Stimulated activated CD8-positive, alpha-beta memory T cell treated with anti-CD3 and anti-CD28 coated beads, Interleukin-7, amount 100 ng/mL, for 1 hour (primary cell): ENCODE data around the gene AADACL2.
"Not testable (repeated sequence)": the region's sequence is repeated elsewhere in the genome, so short reads cannot be mapped to it uniquely, and the experiment has no call there.

Source experiments
- DNase-seq, 2 donors: peaks; one replicate each; pipeline ENCODE4 v3.0.0-alpha.2; 2020; ENCODE audit warnings: low read depth in 2 of 2

The AADACL2 gene, protein sequence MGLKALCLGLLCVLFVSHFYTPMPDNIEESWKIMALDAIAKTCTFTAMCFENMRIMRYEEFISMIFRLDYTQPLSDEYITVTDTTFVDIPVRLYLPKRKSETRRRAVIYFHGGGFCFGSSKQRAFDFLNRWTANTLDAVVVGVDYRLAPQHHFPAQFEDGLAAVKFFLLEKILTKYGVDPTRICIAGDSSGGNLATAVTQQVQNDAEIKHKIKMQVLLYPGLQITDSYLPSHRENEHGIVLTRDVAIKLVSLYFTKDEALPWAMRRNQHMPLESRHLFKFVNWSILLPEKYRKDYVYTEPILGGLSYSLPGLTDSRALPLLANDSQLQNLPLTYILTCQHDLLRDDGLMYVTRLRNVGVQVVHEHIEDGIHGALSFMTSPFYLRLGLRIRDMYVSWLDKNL

DNA sequence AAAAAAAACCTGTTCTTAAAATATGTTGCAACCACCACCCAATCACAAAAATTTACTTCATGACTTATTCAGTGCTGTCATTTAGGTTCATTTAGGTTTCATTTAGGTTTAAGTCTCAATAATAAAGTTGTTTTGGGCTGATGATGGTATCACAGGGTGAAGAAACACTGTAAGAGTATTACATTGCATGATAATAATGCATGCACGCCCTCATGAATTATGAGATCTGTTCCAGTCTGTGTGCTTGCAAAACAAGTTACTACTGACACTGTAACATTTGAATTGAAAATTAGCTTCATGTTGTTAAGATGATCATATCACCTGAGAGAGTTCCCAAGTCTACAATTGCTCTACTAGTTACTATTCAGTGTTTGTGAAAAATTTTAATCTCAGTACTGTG lies at the start of gene AADACL2:
TSS of gene AADACL2 (plus strand) at position 315 of the 400 bp plus-strand sequence. CDS start 109 bp downstream, outside the sequence.
- DNase-seq, result no peak

DNA sequence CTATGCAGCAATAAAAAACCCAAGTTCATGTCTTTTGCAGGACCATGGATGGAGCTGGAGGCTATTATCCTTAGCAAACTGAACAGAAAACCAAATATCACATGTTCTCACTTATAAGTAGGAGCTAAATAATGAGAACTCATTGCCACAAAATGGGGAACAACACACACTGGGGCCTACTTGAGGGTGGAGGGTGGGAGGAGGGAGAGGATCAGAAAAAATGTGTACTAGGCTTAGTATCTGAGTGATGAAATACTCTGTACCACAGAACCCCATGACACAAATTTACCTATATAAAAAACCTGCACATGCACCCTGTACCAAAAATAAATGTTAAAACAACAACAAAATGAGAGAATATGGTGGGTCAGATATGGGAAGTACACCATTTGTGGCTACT lies 49.6 kb upstream of the AADACL2 start:
- no peak for DNase-seq

DNA sequence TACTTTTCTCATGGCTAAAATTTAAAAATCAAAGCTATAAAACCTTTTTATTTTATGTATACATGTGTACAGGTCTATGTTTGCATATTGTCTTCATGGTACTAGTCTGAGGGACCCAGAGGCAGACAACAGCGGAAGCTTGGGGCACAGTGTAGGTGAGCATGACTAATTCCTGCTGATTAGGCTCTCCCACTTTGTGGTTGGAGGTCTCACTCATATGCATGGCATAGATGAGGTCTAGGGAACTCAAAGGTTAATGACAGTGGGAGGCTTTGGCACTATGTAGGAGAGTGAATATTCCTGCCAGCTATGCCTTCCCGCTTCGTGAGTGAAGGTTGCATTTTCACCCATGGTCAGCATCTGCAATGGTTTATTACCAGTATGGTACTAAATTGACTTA lies 47.5 kb upstream of the AADACL2 start:
- DNase-seq, result no peak

DNA sequence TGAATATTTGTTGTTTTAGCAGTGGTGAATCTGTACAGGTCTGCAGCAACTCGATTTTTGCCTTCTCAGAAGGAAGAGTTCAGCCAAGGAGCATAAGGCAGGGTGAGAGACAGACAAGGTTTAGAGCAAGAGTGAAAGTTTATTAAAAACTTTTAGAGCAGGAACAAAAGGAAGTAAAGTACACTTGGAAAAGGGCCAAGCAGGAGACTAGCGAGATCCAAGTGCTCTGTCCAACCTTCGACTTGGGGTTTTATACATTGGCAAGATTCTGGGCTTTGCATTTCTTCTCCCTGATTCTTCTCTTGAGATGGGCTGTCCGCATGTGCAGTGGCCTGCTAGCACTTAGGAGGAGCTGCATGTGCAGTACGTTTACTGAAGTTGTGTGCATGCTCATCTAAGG lies 46.7 kb upstream of the AADACL2 start:
- DNase-seq, result no peak

DNA sequence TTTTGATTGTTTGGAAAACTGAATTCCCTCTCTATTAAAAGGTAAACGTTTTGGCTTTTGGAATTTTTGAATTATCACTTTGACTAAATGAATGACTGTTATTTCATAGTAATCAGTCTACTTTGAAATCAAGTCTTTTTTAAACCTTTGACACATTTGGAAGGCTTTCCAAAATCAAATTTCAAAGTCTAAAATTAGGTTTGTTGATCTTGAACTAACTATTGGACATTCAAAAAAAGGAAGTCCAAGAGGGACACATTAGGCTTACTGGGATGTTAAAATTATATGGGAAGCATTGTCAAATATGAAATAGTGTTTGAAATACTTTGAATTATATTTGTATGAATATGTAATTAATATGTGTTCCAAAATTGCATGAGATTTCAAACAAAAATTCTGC lies 45.2 kb upstream of the AADACL2 start:
- no peak for DNase-seq

DNA sequence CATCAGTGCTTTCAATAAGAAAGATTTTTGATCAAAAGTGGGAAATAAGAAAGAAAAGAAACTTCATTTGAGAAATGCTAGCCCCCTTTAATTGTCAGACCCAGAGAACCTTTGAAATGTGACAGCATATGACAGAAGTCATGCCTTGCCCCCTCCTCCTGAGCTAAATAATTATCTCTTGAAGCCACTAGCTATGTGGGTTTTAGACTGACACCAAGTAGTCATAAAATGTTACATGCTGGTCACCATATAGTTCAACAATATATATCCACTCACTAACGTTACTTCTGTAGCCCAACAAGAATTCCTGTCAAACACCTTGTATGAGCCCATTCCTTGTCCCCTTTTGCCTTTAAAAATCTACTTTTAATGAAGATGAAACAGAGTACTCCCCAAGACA lies 43.1 kb upstream of the AADACL2 start:
- no peak for DNase-seq

DNA sequence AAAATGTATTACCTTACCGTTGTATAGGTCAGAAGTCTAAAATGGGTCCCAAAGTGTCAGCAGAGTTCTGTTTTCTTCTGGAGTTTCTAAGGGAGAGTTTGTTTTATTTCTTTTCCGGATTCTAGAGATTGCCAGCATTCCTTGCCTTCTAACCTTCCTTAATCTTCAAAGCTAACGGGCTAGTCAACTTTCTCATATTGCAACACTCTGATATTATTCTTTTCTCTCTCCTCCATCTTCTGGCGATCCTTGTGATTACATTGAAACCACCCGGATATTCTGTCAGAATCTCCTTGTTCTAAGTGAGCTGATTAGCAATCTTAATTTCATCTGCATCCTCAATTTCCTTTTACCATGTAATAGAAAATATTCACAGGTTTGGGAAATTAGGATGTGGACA lies 36.2 kb upstream of the AADACL2 start:
- DNase-seq, result no peak

DNA sequence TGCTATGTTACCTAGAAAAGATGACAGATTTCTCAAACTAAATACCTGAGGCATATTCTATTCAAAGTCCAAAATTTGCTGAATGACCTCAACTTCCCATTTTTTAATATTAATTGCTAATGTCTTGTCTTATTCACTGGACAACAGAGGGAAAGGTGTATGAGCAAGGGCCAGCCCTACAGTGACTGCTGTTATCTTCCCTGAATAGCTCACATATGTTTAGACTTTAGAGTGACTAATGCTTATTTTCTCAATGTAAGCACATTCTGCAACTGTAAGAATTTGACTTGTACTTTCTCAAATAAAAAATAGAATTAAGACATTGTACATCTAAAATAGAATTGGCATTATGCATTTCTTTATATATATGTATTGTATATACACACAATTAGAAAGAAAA lies 26.5 kb upstream of the AADACL2 start:
- no peak for DNase-seq

DNA sequence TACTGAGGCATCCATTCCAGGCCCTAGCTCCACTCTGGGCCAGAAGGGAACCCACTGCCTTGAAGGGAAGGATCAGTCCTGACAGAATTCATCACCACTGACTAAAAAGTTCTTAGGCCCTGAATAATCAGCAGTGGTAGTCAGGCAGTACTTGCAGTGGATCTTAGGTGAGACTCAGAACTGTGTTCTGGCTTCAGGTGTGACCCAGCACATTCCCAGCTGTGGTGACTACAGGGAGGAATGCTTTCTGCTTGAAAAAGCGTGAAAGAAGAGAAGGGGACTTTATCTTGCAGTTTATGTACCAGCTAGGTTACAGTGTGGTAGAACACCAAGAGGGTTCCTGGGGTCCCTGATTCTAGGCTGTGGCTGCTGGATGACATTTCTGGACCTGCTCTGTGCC lies 24.9 kb upstream of the AADACL2 start:
- no peak for DNase-seq

DNA sequence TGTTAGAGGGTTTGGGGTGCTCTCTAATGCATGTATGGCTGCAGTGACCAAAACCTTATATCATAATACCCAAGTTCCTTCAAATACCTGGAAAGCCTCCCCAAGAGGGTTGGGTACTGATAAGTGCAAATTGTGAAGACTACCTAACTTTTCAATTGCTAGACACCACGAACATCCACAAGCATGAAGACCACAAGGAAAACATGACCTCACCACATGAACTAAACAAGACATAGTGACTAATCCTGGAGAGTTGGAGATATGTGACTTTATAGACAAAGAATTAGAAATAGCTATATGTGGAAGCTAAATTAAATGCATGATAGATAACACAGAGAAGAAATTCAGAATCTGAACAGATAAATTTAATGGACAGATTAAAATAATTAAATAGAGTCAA lies 23.9 kb upstream of the AADACL2 start:
- no peak for DNase-seq

DNA sequence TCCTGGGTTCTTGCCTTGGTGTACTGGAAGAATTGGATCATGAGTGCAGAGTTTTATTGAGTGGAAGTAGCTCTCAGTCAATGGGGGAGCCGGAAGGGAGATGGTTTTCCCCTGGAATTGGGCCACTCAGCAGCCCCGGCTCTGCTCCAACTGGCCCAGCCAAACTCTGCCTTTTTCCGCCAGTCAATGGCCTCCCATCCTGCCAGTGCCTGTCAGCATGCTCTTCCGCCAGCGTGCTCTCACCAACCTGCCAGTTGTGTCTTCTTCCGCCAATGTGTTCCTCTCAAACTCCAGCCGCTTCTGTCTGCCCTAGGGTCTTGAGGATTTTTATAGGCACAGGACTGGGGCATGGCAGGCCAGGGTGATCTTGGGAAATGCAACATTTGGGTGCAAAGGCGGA lies 12.4 kb upstream of the AADACL2 start:
- no peak for DNase-seq

DNA sequence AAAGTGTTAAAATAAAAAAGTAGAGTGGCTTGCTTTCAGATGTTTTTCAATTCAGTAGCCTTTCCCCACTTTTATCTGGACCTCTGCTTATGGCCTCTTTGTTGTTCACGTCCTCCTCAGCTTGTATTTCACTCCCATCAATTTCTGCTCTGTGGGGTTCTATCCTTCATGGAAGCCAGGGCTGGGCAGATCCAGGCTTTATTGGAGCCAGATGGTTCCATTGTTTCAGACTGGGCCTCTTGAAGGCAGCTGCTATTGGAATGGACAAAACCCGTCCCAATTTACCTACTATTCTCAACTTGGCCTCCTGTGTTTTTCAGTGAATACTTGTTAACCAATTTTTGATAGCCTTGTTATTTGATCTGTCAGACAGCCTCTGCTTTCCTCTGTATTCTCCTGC lies 10.9 kb upstream of the AADACL2 start:
- DNase-seq, result no peak

DNA sequence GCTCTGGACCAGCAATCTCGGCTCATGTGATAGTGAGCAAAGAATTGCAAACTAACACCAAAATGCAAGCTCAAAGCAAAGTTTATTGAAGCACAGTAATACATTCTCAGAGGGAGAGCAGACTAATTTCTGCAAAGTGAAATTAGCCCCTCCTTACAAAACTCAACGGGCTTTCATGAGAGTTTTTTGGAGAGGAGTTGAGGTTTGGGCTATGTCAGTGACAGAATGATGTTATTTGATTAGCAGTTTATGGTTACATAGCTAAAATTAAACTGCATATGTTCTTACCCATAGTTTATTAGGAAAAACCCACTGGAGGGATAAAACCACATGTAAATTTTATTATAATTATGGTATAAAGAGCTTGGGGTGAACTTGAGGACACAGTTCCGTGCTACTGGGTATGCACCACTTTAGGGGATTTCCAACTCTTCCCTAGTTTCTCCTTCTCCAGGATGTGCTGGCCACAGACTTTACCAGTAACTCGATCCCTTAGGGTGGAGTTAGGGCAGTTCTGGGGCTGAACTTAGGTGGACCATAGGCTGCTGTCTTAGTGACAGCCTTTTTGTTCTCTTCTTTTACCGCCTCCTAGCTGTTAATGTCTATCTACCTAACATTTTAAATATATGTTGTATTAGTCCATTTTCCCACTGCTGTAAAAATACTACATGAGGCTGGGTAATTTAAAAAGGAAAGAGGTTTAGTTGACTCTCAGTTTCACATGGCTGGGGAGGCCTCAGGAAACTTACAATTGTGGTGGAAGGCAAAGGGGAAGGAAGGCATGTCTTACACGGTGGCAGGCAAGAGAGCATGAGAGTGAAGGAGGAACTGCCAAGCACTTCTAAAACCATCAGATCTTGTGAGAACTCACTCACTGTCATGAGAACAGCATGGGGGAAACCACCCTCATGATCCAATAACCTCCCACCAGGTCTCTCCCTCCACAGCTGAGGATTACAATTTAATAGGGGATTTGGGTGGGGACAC lies 8.9 kb upstream of the AADACL2 start:
- DNase-seq, result no peak

DNA sequence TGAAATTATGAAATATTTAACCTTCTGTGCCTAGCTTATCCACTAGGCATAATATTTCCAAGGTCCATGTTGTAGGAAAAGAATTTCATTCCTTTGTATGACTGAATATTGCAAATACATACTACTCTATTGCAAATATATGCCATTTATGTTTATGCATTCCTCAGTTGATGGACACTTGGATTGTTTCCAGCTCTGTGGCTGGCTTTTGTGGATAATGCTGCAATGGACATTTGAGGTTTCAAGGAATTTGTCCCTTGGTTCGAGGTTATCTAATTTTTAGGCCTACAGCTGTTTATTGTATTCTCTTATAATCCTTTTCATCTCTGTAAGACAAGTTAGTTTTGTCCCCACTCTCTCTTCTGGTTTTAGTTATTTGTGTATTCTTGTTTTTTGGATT lies 7.7 kb upstream of the AADACL2 start:
- no peak for DNase-seq

DNA sequence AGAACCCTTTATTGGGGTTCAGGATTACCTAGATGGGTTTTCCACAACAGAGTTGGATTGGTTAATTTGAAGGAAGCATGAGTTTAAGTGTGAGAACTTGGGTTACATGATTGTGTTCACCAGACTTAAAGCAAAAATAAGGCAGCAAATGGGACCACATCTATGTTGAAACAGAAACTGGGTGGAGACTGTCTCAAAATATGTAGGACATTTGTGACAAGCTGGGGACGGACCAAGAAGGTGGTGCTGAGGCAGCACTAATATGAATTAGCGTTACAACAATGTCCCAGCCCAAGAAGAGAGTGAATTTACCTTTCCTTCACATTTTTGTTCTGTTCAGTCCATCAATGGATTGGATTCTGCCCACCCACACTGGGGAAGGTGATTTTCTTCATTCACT lies 866 bp upstream of the AADACL2 start:
- DNase-seq, result no peak

DNA sequence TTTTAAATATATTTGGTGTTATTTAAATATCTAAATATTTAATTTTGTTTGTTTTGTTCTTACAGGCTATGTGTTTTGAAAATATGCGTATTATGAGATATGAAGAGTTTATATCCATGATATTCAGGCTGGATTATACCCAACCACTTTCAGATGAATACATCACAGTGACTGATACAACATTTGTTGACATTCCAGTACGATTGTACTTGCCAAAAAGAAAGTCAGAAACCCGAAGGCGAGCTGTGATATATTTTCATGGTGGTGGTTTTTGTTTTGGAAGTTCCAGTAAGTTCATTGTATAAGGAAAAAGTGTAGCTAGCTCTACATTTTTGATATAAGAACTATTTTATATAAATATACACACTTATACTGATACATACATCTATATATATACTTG lies 6.9 kb downstream of the AADACL2 start:
- DNase-seq, result no peak

DNA sequence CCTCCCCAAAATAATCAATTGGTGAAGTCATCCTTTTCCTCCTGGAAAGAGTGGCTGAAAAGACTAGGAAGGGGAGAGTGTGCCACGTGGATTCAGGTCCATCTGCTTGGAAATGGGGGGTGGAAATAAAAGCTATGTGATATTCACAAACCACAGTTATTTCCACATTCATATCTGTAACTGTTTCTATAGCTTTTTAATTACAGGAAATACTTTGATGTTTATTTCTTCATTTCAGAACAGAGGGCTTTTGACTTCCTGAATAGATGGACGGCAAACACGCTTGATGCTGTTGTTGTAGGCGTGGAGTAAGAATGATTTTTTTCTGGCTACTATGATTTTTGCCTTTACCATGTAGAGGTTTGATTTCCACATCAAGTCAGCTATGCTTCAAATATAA lies 10.1 kb downstream of the AADACL2 start:
- no peak for DNase-seq

DNA sequence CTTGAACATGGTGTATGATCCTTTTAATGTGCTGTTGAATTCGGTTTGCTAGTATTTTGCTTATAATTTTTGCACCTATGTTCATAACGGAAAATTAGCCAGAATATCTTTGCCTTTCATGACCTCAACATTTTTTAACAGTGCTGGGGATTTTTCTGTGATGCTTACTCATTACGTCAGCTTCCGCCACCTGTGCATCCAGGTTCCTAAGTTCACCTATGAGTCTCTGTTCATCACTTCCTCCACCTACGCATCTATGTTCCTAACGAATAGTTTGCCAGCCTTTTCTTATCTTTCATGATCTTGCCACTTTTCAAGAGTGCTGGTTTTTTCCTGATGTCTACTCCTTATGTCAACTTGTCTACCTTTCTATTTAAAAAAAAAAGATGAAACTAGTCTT lies 16.5 kb downstream of the AADACL2 start:
- no peak for DNase-seq

DNA sequence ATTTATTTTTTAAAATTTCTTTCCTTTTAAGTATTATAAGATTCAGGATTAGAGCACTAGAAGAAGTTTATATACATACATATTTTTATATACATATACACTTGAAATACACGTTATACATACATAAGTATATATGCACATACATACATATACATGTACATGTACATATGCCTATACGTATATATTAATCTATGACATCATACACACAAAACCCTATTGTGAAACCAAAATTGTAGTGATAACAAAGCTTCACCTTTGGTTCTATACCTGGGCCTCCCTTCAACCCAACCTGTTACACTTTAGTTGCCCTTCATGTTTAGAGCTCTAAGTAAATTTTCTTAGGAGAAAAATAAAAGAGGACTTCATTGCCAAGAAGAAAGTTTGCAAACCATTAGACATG lies 17.0 kb downstream of the AADACL2 start:
- DNase-seq, result no peak

DNA sequence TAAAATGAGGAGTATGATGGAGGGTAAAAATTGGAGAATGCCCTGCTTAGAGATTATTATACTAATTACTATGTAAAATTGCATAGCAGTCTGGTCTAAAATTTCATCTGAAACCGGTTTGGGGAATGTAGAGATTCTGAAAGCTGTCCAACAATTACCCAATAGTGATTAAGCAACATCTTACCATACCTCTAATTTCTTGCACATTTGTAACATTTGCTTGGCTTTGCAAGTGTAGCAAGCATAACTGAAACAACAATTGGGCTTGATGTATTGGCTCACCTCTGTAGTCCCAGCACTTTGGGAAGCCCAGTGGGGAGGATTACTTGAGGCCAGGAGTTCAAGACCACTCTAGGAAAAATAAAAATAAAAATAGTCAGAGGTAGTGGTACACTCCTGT lies 17.4 kb downstream of the AADACL2 start:
- no peak for DNase-seq

DNA sequence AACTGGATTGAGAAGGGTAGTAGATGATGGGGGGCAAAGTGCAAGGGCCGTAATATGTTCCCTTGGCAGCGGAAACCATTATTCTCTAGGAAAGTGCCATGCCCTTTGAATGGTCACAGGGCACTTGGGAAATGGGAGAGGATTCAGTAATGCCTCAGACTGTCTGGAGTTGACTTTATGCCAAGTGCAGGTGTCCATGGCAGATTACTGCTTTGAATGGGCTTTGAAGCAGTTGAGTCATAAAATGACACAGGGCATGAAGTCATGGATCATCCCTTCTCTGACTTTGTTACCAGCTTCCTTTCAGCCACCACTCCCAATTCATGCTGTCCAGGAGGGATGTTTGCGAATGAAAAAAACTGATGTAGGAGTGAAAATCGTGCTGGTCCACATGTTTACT lies 20.1 kb downstream of the AADACL2 start:
- no peak for DNase-seq

DNA sequence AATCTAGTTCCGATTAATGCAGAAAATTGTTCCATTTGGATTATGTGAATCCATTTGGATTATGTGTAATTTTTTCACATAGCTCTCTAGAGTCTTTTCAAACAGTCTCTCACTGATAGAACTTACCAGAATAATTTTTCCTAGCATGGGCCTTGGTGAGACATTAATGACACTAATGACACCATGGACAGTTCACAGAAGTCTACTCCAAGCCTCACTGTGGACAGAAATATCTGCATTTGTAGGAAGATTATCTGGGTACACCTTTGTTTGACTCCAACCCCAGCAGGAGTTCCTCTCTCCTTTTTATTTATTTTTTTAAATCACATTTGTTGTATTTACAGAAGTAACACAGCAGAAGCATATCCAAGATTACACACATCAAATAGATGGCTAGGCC lies 27.9 kb downstream of the AADACL2 start:
- no peak for DNase-seq

DNA sequence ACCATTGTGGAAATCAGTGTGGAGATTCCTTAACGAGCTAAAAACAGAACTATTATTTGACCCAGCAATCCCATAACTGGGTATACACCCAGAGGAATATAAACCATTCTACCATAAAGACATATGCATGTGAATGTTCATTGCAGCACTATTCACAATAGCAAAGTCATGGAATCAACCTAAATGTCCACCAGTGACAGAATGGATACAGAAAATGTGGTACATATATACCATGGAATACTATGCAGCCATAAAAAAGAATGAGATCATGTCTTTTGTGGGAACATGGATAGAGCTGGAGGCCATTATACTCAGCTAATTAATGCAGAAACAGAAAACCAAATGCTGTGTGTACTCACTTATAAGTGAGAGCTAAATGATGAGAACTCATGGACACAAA lies 31.0 kb downstream of the AADACL2 start:
- not testable (repeated sequence) for DNase-seq
